Activated CD4-positive, CD25-positive, alpha-beta regulatory T cell treated with anti-CD3 and anti-CD28 coated beads, Interleukin-2, amount 50 U/mL, for 24 hours (primary cell): ENCODE data around the gene FAM227A.

Source experiments
- ATAC-seq, 2 donors: fragments of 150-1000 bp; cut with Tn5 transposase; one replicate each; pipeline ENCODE4 v1.10.0; 2021; ENCODE audit warnings: mild to moderate bottlenecking in 1 of 2, moderate library complexity in 1 of 2

Gene FAM227A

DNA sequence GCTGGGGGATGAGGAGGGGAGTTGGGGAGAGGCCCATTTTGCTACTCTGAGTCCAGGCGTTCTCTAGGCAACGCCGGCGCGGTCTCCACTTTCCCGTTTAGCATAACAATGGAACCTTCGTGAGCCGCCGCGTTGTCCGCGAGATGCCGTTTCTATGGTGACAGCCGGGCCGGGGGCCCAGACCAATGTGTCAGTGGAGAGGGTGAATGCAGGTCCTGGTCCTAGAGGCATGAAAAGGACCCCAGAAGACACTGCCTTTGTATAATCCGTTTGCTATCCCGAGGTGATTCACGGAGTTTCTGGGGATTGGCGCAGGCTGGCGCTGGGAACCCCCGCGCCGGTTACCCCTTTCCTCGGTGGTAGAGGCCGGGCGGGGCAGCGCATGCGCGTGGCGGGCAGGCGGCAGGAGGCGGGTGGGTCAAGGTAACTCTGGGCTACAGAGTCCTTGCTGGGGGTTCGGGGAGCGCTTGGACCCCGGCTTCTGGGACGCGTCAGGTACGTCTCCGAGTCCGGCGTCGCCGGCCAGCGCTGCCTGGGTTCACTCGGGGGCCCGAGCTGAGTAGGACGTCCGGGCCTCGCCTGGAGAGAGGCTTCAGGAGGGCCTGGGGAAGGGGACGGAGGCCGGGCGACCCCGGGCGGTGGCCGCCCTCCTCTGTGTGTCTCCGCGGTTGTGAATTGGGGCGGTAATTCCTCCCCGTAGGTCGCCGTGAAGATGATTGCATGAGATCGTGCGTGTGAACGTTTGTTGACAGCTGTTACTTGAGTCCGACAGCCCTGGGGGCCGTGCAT, at the start of gene FAM227A, which contains the start of gene CBY1:
FAM227A (minus strand) TSS at position 137 of the 789 bp plus-strand sequence. CDS start 6,224 bp downstream, outside the sequence.
CBY1 (plus strand) TSS at position 383 of the 789 bp plus-strand sequence. CDS start 11,417 bp downstream, outside the sequence.
- ATAC-seq = peak; percentile 83 to 84

DNA sequence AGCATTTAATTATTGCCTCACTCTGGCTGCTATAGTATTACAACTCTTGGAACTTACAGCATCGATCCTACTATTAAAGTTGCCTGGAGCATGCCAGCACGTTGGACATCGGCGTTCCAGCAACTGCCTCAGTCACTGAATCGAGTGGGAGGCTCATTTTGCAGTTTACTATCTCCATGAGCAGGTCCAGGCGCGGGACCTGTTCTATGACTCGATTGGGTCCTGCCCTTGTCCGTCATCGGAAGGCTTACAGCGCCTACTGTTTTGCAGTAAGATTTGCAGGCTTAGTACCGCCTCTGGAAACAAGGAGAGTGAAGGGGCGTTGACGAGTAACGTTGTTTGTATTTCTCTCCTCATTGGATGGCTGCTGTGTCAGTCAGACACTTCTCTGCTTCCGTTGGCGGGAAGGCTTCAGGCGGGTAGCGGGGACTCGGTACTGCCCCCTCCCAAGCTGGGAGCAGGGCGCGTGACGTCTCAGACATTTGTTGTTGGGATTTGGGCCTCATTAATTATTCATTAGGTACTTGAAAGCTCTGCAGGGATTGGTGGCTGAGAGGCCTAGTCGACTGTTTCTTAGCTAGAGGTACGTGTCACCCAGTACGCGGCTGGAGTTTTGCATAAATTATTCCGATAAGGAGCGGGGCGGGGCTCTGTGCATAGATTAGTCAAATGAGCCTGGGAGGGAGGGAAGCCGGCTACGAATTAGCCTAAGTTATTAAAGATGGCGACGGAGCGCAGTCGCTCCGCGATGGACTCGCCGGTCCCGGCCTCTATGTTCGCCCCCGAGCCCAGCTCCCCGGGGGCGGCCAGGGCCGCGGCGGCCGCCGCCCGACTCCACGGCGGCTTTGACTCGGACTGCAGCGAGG, 49.3 kb upstream of the FAM227A start, which contains the start of gene GTPBP1:
GTPBP1 (plus strand) TSS at position 710 of the 866 bp plus-strand sequence; CDS start at position 722, 12 bp downstream.
- ATAC-seq = peak; percentile 84 to 87

DNA sequence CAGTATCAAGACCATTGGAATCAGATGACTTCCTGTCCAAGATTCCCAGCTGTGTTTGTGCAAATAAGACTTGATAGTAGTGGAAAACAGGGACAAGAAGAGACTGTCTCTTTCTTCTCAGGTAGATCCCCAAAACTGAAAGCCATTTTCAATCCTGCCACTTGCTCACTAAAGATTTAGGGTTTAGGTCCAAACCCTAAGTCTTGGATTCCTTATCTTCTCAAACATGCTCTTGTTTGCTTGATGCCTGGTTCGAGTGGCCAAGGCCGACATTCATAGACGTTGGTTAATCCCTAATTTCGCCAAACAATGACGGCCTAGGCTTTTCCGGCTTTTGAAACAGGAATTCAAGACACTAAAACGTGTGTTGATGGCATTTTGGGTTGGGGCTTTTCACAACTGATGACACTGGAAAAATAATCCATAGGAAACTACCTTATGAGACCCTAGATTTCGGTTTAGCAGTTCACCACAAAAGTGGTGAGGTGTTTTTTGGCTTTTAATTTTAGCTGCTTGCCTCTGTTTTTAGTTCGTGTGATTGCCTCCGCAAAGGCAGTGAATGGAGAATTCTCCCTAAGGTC, 48.6 kb upstream of the FAM227A start:
- no peak for ATAC-seq

DNA sequence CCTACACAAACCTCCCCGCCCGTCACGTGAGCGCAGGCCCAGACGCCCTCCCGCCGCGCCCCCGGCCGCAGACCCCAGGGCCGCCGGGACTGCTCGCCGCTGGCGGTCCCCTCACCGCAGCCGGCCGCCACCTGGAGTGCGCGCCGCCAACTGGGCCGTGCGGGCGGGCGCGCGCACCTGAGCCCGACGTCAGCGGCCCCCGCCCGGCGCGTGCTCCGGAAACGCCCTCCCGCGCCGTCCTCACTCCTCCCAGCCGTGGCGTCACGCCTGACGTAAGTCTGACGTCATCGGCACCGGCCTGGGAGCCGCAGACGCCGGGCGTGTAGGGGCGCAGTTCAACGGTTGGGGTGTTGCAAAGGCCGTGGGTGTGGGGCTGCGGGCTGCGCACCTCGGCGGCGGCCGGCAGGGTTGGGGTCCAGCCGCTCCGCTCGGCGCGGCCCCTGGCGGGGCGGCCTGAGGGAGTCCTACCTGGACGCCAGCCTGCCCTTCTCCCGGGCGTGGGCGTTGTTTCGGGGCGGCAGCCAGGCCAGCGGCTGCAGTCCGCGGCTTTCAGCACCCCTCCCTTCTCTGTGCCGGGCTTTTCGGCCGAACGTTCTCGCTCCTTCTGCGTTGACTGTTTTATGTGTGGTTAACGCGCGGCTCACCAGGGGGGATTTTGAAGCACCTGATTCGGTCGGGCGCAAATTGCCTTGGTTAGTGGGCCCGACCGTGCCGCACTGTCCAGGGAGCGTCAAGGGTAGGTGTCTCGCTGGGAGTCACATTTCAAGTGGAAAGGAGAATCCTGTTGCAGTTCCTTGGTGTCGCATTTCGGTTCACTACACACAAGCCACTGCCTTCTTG, 44.8 kb upstream of the FAM227A start, which contains the start of gene JOSD1:
JOSD1 (minus strand) TSS at position 155 of the 840 bp plus-strand sequence. CDS start 956 bp downstream, outside the sequence.
- ATAC-seq = peak; percentile 33

DNA sequence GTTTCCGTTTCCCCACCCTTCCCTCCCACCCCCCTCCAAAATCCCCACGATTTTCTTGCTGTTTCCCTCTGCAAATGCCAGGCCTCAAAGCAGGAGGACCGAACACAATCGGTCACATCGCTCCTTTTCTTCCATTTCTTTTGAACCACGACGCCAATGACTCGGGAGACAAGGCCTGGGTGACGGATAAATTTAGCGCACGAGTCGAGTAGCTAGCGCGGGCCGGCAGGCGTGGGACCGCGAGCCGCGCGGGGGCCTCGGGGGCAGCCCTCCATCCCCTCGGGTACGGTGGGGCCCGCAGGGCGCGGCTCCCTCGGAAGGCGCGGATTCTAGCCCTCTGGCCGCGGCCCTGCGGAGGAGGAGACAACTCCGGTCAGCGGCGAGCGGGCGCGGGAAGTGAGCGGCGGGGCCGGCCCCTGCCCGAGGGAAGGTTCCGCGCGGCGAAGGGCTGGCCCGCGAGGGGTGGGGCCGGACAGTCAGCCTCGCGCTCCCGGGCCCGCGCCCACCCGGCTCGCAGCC, 44.1 kb upstream of the FAM227A start:
- ATAC-seq = peak in 1 of 2 donors; percentile 3

DNA sequence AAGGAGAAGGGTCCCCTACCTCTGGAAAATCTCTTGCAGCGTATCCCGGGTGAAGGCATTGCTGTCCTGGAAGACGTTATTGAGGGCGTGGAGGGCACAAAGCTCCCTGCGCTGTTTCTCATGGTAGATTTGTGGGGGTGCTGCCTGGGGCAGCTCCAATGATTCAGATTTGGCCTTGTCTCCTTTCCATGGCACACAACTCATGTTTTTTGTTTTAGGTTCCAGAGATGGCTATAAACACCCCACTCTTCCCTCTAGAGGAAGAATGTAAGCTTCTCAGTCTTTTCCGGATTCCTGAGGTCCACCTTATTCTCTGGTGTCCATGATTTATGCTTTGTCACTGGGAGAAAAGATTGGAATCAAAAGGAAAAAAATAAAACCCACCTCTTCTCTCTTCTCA, 43.6 kb upstream of the FAM227A start:
- ATAC-seq = no peak

DNA sequence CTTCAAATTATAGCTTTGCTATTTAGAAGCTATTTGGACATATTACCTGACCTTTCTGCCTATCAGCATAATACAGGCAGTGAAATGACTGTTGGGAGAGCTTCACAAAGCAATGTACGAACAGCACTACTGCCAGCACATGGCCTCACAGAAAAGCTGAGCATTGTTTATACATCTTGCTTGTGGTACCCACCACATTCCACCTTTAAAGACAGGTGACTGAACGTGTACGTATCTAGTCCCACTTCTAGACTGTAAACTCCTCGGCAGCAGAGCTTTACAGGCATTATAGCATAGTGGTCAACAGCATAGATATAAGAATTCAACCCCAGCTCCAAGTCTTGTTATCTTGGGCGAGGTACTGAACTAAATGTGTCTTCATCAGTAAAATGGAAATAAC, 43.0 kb upstream of the FAM227A start:
- ATAC-seq = no peak

DNA sequence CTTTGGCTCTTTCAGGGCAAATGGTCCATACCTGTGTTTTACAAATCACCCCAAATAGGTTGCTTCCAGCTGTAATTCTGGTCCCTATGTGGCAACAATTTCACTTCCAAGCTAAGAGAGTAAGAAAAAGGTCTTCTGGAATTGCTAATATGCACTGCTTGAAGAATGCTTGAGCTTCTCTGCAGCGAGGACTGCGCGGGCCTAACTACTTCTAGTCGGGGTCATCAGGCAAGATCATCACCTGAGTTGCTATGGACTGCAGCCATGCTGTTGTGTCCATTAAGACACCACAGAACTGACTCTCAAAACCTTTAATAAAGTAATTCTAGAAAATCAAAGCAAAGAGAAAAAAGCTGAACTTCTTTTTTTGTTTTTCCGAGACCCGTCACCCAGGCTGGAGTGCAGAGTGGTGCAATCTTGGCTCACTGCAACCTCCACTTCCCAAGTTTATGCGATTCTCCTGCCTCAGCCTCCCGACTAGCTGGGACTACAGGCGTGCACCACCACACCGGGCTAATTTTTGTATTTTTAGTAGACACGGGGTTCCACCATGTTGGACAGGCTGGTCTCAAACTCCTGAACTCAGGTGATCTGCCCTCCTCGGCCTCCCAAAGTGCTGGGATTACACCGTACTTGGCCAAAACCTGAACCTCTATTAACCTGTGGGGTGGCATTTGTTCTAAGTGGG, 42.4 kb upstream of the FAM227A start:
- ATAC-seq = no peak

DNA sequence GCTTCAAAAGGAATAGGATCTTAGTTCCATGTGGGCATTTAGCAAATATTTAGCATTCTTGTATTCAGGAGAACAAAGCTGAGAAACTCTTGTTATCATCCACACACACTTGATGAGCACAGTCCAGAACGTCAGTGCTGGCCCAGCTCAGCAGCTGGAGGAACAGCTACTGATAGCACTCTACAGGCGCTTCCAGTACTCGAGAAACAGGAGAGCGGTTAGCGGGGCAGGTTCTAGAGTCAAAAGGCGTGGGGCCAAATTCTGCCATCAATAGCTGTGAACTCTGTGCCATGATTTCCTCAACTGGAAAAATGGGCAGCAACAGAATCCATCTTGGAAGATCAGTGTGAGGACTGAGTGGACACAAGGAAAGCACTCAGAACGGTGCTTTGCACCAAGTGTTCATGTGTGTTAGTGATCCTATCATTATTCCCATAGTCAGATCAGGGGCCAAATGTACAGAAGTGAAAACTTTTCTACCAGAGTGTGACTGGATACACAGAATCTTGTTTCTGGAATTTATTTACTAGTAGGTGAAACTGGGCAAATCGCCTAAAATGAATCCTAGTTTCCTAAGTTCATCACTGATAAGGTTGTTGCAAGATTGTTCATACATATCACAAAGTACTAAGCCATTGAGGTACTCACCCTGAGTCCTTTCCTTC, 41.4 kb upstream of the FAM227A start:
- no peak for ATAC-seq

DNA sequence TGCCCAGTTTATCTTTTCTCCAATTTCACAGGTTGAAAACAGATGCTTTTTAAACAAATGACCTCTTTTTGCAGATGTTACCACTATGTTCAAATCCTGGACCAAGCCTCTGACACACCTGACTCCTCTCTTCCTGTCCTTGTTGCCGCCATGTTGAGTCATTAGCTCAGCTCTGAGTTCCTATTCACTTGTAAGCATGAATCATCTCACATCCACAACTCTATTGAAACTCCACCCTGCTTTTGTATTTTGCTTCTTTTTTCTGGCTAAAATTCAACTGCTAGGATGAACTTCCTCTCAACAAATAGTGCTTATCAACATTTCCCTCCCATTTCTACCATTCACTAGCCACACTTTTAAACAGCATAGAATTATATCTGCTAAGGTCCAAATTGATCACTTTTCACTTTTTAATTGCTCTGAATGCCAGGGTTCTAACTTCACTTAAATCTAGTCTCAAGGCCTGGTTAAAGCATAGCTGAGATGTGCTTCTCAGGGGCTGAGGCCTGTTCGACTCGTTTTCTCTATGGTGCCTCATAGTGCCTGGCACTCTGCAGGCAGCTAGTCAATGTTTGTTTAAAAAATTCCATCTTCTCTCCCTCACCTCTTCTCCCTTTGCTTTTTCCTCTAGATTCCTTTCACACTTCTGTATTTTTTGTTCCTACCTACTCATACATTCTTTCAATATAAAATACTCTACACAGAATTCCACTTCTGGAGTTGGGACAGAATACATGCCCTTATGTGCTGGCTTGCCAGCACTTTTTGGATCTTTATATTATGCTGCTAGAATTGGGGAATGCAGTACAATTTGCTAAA, 40.6 kb upstream of the FAM227A start:
- ATAC-seq = peak; percentile 62 to 71

DNA sequence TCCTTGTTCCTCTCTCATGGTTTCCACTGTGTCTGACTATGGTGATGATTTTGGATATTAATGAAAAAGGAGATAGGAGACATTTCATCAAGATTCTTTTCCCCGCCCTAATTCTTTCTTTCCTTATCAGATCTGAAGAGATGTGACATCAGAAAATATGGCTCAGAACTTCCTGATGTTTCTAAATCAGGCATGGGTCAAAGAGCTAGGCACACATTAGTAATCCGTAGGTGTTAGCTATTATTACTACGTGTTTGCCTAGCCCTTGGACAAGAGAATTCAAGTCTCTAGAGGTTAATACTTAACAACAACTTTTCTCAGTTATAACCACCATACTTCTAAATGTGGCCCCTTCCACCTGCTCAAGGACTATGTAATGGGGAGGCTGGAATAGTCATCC, 38.7 kb upstream of the FAM227A start:
- peak in 1 of 2 donors; percentile 6 for ATAC-seq

DNA sequence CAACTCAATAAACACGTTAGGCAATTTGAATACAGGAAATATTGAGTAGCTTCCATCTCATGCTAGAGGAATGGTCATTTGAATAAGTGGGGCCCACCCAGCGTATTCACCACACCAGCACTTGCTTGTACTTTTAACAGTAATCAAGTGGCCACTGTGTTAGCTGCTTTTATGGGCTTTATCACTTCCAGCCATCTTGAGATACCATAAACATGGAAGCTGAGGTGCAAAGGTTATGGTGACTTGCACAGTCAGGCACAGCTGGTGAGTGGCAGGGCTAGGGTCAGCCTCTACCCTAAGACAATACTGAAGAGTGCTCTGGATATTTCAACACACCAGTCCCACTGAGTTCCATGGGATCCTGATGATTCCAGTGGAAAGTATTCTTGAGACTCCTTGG, 37.9 kb upstream of the FAM227A start:
- ATAC-seq = no peak

DNA sequence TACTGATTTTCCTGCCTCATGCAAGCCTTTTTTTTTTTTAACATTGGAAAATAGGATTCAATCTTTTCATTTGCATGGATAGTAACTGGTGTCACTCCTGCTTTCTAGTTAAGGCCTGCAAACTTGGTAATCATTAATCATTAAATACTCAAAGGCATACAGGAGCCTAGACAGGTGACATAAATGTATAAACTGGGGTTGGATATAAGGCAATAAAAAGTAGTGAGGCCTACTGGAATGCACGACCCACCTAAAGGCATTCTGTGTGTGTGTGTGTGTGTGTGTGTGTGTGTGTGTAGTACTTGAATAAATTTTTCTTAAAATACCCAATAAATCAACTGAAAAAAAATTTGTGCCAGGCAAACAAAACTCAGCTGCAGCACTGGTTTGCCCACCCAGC, 33.5 kb upstream of the FAM227A start:
- ATAC-seq = no peak

DNA sequence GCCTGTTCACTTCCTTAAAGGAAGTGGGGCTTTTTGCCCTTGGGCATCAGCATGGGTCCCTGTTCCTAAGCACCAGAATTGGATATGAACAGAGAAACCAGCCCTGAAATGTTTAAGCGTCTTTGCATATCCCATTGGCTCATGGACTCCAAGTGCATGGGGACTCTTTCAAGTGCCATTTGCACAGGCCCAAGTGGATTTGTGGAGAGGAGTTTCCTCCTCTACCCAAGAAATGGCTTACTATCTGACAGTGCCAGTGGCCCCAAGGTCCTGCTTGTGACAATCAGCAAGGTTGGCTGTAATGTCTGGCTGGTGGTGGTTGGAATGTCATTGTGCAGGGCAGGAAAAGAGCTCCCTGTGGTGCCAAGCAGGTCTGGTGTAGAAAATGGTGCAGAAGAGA, 29.6 kb upstream of the FAM227A start:
- ATAC-seq = no peak

DNA sequence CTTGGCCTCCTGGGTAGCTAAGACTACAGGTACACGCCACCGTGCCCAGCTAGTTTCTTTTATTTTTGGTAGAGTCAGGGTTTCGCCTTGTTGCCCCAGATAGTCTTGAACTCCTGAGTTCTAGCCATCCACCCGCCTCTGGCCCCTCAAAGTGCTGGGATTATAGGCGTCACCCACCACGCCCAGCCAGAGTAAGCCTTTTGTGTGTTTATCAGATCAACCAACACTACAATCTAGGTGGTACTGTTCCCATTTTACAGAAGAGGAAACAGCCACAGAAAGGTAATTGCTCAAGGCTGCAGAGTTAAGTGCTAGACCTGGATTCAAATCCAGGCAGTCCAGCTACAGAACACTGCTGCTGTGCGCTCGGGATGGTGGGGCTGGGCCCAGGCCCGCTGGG, 28.7 kb upstream of the FAM227A start:
- ATAC-seq = no peak

DNA sequence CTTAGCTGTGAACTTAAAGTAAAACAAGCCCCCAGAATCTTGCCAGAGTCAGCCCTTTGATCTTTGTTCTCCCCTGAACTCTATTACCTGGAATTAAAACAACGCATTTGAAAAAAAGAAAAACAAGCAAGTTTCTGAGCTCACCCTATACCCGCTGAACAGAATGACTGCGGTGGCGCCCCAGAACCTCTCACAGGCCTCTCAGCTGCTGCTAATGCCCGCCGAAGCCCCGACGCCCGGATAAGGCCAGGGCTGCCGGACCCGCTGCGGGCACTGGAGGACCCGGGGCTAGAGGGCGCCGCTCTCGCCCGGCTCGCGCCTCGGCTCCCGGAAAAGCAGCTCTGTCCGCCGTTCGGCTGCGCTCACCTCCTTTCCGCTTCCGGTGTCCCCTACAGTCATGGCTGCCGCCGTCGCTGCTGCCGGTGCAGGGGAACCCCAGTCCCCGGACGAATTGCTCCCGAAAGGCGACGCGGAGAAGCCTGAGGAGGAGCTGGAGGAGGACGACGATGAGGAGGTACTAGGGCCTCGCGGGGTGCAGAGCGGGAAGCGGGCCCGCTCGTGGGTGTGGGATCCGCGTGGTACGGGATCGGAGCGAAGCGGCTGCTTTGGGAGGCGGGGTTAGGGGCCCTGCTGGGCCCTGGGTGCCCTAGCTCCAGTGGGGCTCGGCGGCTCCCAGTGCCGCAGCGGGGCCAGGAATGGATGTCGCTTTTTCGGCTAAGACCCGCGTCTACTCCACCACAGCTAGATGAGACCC, 25.6 kb upstream of the FAM227A start, which contains the start of gene TOMM22:
TOMM22 (plus strand) TSS at position 376 of the 754 bp plus-strand sequence; CDS start at position 398, 22 bp downstream.
- peak; percentile 97 to 98 for ATAC-seq

DNA sequence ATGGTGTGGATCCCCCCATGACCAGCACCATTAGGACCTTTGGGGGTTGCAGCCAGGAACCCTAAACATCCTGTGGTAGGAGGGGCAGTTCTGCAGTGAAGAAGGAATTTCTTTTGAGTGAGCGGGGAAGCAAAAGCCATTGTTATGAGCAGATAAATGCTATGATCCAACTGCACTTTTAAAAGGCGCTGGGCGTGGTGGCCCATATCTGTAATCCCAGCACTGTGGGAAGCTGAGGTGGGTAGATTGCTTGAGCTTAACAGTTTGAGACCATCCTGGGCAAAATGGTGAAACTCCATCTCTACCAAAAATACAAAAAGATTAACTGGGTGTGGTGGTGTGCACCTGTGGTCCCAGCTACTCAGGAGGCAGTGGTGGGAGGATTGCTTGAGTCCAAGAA, 19.6 kb upstream of the FAM227A start:
- ATAC-seq = no peak

DNA sequence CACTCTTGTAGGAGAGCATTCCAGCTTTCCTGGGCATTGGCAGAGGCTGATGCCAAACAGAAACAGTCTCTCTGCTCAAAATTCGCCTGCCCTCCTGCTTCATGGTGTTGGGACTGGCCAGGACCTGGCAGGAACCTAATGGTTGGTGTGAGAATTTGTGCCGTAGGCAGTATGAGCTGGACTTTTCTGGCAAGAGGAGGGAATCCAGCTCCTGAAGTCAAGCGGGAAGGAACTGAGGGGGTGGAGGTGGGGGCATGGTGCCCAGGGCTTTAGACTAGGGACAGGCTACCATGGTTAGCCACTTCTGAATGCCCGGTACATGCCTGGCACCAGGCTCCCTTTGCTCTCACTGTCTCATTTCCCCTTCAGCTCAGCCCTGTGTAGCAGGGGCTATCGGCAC, 18.7 kb upstream of the FAM227A start:
- no peak for ATAC-seq
